NCI-H1092 (cell line): ENCODE measurements around the gene NTNG2.
"Not testable (repeated sequence)": the region's sequence is repeated elsewhere in the genome, so short reads cannot be mapped to it uniquely, and the experiment has no call there.

Experiments
- DNase-seq: peaks from one replicate; lab custom pipeline; 2025; lab: John Stamatoyannopoulos, UW

NTNG2 gene

DNA sequence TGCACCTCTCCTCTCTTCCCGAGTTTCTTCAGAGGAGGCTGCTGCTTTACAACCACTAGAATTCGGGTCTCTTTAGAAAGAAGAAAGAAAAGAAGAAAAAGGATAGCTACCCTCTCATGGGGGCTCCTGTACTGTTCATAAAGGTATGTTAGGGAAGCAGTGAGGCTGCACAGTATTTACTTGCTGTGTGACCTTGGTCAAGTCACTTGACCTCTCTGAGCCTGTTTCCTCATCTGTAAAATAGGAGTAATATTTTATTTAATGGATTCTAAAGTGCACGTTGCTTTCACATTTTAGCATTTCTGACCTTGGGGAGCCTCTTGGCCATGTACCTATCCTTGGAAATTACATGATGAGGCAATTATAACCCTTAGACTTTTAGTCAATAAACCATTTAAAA lies 104.2 kb downstream of the NTNG2 start:
- DNase-seq = no peak

DNA sequence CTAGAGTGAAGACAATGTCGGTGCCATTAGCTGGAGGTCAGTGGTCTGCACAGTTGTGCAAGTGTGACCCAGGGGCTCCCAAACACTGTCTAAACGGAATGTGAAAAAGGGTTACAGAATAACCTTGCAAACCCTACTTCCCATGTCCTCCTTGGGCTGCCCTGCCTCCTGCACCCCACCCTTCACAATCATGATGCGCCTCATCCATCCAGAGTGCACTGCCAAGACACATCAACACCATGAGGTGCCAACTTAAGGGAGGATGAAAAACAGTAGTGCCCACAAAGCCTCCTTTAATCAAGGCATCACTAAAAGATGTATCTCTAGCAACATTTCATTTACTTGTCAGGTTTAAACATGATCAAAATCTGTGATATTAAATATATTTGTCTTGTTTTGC lies 105.8 kb downstream of the NTNG2 start:
- no peak for DNase-seq

DNA sequence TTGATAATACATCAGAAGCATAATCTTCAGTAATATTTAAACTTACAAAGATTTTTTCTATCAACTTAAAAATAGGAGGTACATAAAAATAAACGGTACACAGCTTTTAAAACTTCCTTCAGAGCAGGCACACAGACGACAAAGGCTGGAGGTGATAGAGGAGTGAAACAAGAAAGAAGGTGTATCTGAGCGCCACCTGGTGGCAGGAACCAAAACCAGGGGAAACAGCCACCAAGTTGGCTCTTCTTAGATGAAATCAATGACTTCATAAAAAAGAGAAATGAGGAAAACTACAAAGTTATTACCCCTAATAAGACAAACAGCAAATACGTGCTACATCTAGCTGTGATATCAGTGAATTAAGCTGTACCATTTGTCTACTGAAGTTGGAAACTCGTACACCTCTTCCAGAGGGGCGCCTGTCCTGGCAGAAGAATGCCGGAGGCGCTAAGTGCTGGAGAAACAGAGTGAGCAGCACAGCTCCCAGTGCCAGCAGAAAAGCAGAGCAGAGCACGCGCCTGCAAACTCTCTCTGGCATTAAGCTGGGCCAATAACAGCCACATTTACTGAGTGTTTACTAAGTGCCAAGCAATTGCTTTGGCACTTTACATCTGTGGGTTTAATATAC lies 107.0 kb downstream of the NTNG2 start:
- peak; percentile 26 for DNase-seq

- DNase-seq = not testable (repeated sequence)
Measured at GRCh38 chr9:132269704-132270516, 108.1 kb downstream of the NTNG2 start.

GRCh38 chr9:132274861-132275260 lies 113.0 kb downstream of the NTNG2 start:
- no peak for DNase-seq

GRCh38 chr9:132283165-132283564 lies 121.3 kb downstream of the NTNG2 start:
- DNase-seq = no peak

DNA sequence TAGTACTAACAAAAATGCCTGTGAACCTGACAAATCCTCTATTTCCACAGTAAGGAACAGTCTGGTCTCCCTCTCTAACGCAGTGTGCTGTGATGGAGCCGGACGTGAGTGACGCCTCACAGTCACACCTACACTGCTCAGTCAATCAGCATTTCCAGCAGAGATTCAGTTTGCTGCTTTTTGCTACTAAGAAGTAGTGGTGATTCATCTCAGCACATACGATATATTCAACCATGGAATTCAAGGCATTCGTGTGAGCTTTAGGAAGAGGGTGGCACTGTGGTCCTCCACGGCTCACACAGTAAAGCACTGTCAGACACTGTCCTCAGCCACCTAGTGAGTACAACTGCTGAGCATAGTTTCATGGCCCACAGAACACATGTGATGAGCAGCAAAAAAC lies 122.0 kb downstream of the NTNG2 start:
- no peak for DNase-seq

- no peak for DNase-seq
Measured at GRCh38 chr9:132287256-132287760, 125.5 kb downstream of the NTNG2 start.

- no peak for DNase-seq
Measured at GRCh38 chr9:132288361-132288760, 126.5 kb downstream of the NTNG2 start.

GRCh38 chr9:132288966-132289365 lies 127.1 kb downstream of the NTNG2 start:
- DNase-seq = no peak

GRCh38 chr9:132293145-132293721 lies 131.4 kb downstream of the NTNG2 start:
- DNase-seq = no peak
